ENCODE measurements around the gene KATNA1.
"Not testable (repeated sequence)": the region's sequence is repeated elsewhere in the genome, so short reads cannot be mapped to it uniquely, and the experiment has no call there.

The KATNA1 gene

GRCh38 chr6:149648148-149649145 is at the start of gene KATNA1:
TSS of gene KATNA1 (minus strand) at chr6:149648714. CDS start at chr6:149638547, 10,167 bp downstream.
- DNase-seq: peak; percentile 79

- no peak for DNase-seq
Measured at GRCh38 chr6:149698175-149698574, 49.7 kb upstream of the KATNA1 start.

GRCh38 chr6:149696901-149697300 is 48.4 kb upstream of the KATNA1 start:
- no peak for DNase-seq

- no peak for DNase-seq
Measured at GRCh38 chr6:149694921-149695320, 46.4 kb upstream of the KATNA1 start.

GRCh38 chr6:149691201-149691600 is 42.7 kb upstream of the KATNA1 start:
- DNase-seq: no peak

GRCh38 chr6:149686230-149686629 is 37.7 kb upstream of the KATNA1 start:
- no peak for DNase-seq

- DNase-seq: no peak
Measured at GRCh38 chr6:149683256-149683859, 34.8 kb upstream of the KATNA1 start.

- DNase-seq: not testable (repeated sequence)
Measured at GRCh38 chr6:149681845-149682244, 33.3 kb upstream of the KATNA1 start.

GRCh38 chr6:149681209-149681608 is 32.7 kb upstream of the KATNA1 start:
- DNase-seq: no peak

- no peak for DNase-seq
Measured at GRCh38 chr6:149680503-149680902, 32.0 kb upstream of the KATNA1 start.

- not testable (repeated sequence) for DNase-seq
Measured at GRCh38 chr6:149672265-149672664, 23.8 kb upstream of the KATNA1 start.

- no peak for DNase-seq
Measured at GRCh38 chr6:149660028-149660427, 11.5 kb upstream of the KATNA1 start.

GRCh38 chr6:149657441-149657840 is 8.9 kb upstream of the KATNA1 start:
- no peak for DNase-seq

GRCh38 chr6:149651056-149651455 is 2.5 kb upstream of the KATNA1 start:
- no peak for DNase-seq

GRCh38 chr6:149646599-149646998 is 1.9 kb downstream of the KATNA1 start:
- DNase-seq: no peak

- DNase-seq: no peak
Measured at GRCh38 chr6:149642829-149643580, 5.5 kb downstream of the KATNA1 start.

GRCh38 chr6:149636124-149636523 is 12.4 kb downstream of the KATNA1 start:
- DNase-seq: no peak

GRCh38 chr6:149634315-149634714 is 14.2 kb downstream of the KATNA1 start:
- DNase-seq: no peak

GRCh38 chr6:149628875-149629510 is 19.5 kb downstream of the KATNA1 start:
- DNase-seq: no peak

GRCh38 chr6:149627672-149628071 is 20.8 kb downstream of the KATNA1 start:
- no peak for DNase-seq

- DNase-seq: no peak
Measured at GRCh38 chr6:149615805-149616204, 32.7 kb downstream of the KATNA1 start.

- no peak for DNase-seq
Measured at GRCh38 chr6:149614337-149614736, 34.2 kb downstream of the KATNA1 start.
